GF-D8 (cell line): ENCODE measurements around the gene PET100.

ENCODE experiments used
- DNase-seq: peaks from one replicate; lab custom pipeline; 2025; lab: John Stamatoyannopoulos, UW

Gene PET100

DNA sequence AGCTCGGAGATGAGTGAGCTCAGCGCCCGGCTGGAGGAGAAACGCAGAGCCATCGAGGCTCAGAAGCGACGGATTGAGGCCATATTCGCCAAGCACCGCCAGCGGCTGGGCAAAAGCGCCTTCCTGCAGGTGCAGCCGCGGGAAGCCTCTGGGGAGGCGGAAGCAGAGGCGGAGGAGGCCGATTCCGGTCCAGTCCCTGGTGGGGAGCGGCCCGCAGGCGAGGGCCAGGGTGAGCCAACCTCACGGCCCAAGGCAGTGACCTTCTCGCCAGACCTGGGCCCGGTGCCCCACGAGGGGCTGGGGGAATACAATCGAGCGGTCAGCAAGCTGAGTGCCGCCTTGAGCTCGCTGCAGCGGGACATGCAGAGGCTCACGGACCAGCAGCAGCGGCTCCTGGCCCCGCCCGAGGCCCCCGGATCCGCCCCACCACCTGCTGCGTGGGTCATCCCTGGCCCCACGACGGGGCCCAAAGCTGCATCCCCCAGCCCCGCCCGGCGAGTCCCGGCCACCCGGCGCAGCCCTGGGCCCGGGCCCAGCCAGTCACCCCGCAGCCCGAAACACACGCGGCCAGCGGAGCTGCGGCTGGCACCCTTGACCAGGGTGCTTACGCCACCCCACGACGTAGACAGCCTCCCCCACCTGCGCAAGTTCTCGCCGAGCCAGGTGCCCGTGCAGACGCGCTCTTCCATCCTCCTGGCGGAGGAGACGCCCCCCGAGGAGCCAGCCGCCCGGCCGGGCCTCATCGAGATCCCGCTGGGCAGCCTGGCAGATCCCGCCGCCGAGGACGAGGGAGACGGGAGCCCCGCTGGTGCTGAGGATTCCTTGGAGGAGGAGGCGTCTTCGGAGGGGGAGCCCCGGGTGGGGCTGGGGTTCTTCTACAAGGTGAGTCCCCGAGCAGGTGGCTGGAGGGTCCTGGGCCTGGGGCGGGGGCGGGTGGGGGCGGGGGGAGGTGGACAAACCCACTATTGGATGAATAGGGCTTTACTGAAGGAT is 17.0 kb upstream of the PET100 start:
- DNase-seq, result no peak

DNA sequence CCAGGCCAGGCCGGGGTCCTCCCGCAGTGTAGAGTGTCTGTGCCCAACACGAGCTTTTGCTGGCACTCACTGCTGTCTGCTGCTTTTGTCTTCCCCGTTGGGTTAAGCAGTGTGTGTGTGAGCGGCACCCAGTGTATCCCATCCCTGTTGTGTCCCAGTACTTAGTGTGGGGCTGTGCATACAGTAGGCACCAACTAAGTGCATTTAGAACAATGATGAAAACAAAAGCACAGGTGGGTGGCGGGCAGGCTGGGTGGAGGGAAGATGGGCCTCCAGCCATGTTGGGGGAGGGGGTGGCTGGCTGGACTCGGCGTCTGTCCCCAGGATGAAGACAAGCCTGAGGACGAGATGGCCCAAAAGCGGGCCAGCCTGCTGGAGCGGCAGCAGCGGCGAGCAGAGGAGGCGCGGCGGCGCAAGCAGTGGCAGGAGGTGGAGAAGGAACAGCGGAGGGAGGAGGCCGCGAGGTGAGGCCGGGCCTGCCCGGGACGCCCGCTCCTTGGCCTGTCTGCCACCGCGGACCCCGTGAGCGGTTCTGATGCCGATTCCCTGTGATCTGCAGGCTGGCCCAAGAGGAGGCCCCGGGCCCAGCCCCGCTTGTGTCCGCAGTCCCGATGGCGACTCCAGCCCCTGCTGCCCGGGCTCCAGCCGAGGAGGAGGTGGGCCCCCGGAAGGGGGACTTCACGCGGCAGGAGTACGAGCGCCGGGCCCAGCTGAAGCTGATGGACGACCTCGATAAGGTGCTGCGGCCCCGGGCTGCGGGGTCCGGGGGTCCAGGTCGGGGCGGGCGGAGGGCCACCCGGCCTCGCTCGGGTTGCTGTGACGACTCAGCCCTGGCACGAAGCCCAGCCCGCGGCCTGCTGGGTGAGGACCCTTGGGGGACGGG is 14.5 kb upstream of the PET100 start:
- DNase-seq, result no peak

DNA sequence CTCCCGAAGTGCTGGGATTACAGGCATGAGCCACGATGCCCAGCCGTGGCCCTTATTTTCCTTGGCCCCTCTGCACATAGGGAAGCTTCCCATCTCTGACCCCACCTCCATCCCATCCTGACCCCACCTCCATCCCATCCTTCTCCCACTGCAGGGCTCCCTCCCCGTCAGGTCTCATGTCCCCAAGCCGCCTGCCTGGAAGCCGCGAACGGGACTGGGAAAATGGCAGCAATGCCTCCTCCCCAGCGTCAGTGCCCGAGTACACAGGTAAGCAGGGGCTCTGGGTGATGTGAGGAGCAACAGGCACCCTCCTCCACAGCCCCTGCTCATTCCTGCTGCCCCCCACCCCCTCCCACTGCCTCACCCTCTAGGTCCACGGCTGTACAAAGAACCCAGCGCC is 12.4 kb upstream of the PET100 start:
- DNase-seq, result no peak

DNA sequence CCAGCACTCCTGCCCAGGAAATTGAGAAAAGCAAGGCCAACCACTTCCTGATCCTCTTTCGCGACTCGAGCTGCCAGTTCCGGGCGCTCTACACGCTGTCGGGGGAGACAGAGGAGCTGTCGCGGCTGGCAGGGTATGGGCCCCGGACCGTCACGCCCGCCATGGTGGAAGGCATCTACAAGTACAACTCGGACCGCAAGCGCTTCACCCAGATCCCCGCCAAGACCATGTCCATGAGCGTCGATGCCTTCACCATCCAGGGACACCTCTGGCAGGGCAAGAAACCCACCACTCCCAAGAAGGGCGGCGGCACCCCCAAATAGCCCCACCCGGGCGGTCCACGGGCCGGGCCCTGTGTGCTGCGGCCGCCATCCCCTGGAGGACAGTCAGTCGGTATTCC is 11.9 kb upstream of the PET100 start:
- DNase-seq, result no peak

DNA sequence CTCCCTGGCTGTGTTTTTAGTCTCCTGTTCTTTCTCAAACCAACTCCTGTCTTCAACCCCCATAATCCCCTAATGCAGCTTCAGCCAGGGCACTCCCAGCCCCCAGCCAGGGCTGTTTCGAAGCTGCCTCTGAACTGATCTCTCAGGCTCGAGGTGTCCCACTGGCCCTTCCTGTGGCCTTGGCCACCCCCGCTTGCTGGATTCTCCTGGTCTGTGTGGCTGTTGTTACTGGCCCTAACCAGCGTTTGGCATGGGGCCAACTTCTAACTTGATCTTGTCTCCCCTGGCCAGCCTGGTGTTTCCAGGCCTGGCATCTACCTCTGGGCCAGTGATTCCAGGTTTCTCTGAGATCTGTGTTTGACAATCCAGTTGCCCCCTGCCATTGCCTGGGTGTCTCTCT is 11.2 kb upstream of the PET100 start:
- no peak for DNase-seq

GRCh38 chr19:7618771-7619510 is 10.7 kb upstream of the PET100 start:
- DNase-seq, result no peak

GRCh38 chr19:7619671-7620441 is 9.7 kb upstream of the PET100 start:
- DNase-seq, result no peak

- no peak for DNase-seq
Observed at GRCh38 chr19:7620442-7621412, 8.9 kb upstream of the PET100 start.

DNA sequence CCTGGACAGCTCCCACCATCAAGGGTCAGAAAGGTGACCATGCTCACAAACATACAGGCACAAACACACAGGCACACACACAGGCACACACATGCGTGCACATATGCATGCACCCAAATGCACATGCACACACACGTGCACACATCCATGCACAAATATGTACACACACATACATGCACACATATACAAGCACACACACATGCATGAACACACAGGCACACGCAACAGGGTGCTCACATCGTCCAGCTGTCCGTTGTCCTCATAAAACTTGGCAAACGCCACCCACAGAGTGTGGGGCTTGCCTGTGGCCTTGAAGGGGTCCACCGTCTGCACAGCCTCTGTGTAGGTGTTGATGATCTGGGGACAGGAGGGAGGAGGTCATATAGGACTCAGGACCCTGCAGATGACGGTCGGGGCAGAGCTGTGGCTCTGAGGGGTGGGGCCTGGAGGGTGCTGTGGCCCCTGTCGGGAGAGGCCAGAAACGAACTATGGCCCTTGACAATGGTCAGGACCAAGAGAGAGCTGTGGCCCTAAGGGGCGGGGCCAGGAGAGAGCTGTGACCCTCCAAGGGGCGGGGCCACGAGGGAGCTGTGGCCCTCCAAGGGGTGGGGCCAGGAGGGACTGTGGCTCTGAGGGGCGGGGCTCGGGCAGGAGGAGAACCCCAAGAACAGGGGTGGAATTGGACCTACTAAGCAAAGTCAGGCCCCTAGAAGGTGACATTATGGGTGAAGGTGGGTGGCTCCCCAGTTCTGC is 6.5 kb upstream of the PET100 start:
- DNase-seq, result no peak

- DNase-seq, result no peak
Observed at GRCh38 chr19:7623725-7624603, 5.6 kb upstream of the PET100 start.

DNA sequence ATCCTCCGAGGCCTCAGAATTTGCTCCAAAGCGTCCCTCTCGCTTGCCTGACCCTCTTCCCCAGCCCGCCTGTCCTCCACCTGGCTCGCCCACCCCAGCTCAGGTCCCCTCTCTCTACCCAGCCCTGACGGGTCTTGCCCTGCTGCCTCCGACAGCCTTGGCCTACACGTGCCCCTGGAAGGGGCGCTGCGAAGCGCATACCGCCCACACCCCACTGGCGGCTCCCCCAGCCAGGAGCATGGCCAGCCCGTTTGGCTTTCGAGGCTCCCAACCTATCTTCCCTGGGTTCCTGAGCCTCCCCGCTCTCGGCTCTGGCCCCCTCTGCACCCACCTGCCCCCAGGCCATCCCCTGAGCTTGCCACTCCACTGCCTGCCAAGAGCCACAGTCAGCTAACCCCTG is 4.8 kb upstream of the PET100 start:
- DNase-seq, result no peak

DNA sequence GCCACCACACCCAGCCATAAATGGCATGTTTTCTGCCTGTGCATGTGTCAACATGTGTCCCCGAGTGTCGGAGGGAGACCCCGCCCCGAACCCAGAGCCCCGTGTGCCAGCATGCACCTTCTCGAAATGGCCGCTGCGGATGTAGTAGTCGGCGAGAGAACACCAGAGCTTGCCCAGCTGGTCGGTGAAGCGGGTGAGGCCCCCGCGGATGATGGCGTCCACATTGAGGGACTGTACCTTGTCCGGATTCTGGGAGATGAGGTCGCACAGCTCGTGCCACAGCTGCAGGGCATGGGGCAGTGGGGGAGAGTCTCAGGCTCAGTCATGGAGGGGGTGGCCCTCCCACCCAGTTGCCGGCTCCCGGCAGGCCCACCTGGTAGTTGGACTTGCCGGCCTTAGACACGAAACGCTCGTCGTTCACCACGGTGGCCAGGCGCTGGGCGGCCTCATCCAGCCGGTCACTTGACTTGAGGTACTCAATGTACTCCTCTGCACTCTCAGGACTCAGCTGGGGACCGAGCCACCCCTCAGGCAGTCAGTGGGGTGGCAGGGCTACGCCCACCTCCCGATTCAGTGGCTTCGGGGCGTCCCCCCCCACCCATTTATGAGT is 3.7 kb upstream of the PET100 start:
- DNase-seq, result no peak

DNA sequence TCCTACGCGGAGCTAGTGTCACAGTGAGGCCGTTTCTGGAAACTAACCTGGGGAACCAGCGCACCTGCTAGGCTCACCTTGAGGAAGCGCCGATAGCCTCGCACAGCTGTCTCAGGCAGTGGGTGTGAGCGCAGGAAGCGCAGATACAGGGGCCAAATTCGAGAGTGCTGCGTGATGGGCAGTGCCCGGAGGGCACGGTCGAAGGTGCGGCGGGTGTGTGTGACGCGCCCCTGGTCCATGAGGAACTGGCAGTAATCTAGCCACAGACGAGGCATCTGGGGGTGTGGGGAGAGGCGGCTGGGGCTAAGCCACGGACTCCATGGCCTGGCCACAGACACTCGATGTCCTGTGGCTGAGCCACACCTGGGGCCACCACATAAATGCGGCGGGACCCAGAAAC is 2.4 kb upstream of the PET100 start:
- no peak for DNase-seq

DNA sequence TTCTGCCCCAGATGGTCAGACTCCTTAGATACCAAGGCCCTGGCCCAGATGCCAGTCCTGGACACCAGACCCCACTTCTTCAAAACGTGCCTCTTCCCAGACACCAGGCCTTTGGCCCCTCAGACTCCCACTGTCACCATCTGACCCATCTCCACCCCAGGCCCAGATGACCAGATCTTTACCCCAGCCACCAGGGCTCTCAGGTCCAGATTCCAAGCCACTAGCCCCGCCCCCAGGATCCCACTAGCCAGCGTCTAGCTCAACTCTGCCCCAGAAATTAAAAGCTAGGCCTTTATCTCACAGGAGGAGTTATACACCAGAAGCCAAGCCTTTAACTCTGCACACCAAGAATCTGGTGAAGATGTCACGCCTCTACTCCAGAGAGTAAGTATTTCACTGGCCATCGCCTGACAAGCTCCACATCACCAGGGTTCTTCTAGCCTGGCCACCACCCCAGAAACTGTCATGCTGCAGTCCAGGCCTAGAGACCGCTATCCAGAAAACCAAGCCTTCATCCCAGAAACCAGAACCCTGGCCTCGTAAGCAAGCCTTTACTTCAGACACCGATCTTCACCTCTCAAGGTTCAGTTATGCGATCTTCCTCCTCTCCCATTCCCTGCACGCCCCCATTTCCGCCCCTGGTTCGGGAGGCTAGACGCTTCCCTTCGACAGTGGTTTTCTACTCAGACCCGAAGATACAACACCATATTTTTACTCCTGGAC is 843 bp upstream of the PET100 start:
- no peak for DNase-seq

DNA sequence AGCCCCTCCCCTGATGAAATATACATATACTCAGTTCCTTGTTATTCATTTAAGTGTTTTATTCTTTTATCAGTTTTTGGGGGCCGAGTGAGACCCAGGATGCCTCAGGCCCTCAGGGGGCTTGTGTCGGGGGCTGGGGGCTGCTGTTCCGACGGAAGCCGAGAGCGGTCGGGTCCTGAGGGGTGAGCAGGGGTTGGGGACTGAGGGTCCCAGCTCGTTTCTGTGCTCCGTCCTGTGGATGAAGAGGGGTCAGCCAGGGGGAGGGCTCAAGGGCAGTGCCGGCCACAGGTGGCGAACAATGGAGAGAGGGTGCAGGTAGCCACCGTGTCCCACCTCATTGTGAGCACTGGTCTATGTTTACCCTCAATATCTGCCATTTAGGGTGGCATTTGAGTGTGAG is 2.0 kb downstream of the PET100 start:
- no peak for DNase-seq

- DNase-seq, result no peak
Observed at GRCh38 chr19:7632340-7633203, 3.0 kb downstream of the PET100 start.
